ENCODE measurements around the gene AASDH. TPM values are rescaled to one million over a fixed set of nuclear protein-coding genes. Genes with fewer than 3 reads are reported as not detected.

Gene AASDH
- total RNA-seq, 1 donor from 2014 or later: 15.4 TPM

Small RNAs within 50 kb of the gene (small RNA-seq; reads per million reads assigned to genes)
- not detected for gene RNU6-197P (ENCODE audit: low replicate concordance)

Other genes with a start within 250 kb of the AASDH start
- gene PPAT, start 48.1 kb upstream of the AASDH start, total RNA-seq: 11.6 TPM
- 32.1 TPM for gene PAICS, start 48.8 kb upstream of the AASDH start, total RNA-seq
- 43.3 TPM for gene SRP72, start 80.1 kb upstream of the AASDH start, total RNA-seq
- not detected for gene ARL9, start 118.3 kb upstream of the AASDH start, total RNA-seq

All from tongue (tissue), 2 donors.